ENCODE measurements around the gene EXOC5.

DNA sequence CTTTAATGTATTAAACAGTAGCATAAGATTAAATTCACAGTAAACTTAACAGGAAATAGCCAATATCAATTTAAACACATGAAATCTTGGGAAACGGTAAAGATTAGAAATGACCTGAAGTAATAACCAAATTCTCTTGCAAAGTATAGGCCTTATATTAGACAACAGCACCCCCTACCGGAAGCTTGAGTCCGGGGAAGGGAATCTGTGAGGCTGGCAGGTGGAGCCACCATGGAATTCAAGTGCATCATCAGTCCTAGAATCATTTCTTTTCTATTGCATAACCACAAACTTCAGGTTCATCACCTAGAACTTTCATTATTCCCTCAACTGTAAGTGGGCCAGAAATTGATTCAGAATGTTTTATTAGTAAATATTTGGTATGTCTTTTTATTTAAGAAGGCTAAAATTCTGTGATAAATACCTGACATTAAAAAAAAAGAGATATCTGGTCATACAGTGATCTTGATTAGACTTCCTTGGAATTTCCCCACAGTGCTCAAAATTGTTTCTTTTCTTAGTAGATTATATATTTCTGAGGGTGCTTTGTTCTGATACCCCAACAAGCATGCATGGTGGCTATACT, 48.6 kb upstream of the EXOC5 start:
- no peak for TF ChIP-seq EP300 (IDR thresholded peaks at IDR 0.05)
- TF ChIP-seq, protein P1, sequence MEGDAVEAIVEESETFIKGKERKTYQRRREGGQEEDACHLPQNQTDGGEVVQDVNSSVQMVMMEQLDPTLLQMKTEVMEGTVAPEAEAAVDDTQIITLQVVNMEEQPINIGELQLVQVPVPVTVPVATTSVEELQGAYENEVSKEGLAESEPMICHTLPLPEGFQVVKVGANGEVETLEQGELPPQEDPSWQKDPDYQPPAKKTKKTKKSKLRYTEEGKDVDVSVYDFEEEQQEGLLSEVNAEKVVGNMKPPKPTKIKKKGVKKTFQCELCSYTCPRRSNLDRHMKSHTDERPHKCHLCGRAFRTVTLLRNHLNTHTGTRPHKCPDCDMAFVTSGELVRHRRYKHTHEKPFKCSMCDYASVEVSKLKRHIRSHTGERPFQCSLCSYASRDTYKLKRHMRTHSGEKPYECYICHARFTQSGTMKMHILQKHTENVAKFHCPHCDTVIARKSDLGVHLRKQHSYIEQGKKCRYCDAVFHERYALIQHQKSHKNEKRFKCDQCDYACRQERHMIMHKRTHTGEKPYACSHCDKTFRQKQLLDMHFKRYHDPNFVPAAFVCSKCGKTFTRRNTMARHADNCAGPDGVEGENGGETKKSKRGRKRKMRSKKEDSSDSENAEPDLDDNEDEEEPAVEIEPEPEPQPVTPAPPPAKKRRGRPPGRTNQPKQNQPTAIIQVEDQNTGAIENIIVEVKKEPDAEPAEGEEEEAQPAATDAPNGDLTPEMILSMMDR (IDR thresholded peaks at IDR 0.05), result peak; percentile 43 to 71

All from suprapubic skin (tissue), 3 donors.